Ovary (tissue), 9 donors: ENCODE data around the gene SRPK1. TPM values are rescaled to one million over a fixed set of nuclear protein-coding genes. Genes with fewer than 3 reads are reported as not detected.

Experiments used
- DNase-seq, 5 donors: peaks; one replicate each; pipeline ENCODE4 v3.0.0-alpha.2; 2019 to 2020
- H3K27ac ChIP-seq, 2 donors: fragments of 200-600 bp; one replicate each; pipeline versions ENCODE4 v1.5.1 to v1.8.0; 2019 to 2022
- H3K27me3 ChIP-seq: fragments of 200-600 bp; one replicate; pipeline ENCODE4 v1.8.0; 2022
- H3K36me3 ChIP-seq: fragments of 200-600 bp; sonication (generic); one replicate; pipeline ENCODE4 v1.5.1; 2019
- H3K4me1 ChIP-seq: one replicate; pipeline ENCODE4 v1.8.1; 2013; ENCODE audit warnings: mild to moderate bottlenecking, moderate library complexity; ENCODE audit not compliant: insufficient read depth
- H3K4me3 ChIP-seq: fragments of 200-600 bp; sonication (generic); one replicate; pipeline ENCODE4 v1.5.1; 2017
- H3K9me3 ChIP-seq, 2 donors: fragments of 200-600 bp in 1 of 2; sonication (generic) in 1 of 2; one replicate each; pipeline versions ENCODE4 v1.5.1 to v1.8.1; 2013 to 2019; ENCODE audit warnings: mild to moderate bottlenecking in 1 of 2, moderate library complexity in 1 of 2
- EP300 ChIP-seq: sonication (generic); formaldehyde crosslinking; IDR thresholded peaks from one replicate; pipeline ENCODE4 v1.6.1; 2017; ENCODE audit warnings: antibody characterized with exemption
- POLR2A ChIP-seq: fragments of 450-650 bp; IDR thresholded peaks from one replicate; pipeline ENCODE4 v1.6.1; 2017; ENCODE audit warnings: antibody characterized with exemption, mild to moderate bottlenecking, moderate library complexity
- WGBS, 3 donors: extraction: QIAGEN DNeasy Blood & Tissue Kit in 1 of 3; methylation state at CpG; one replicate each; pipeline versions ENCODE4 v1.1.5 to v1.1.7; 2013 to 2017; 5-methylcytosine and 5-hydroxymethylcytosine counted together
- intact Hi-C, 4 donors: fragments of 100-400 bp; cut with DNase I; formaldehyde crosslinking; loops; one replicate each; pipeline versions ENCODE4 v1.11.0 to v1.15.1; 2022 to 2023
- polyA plus RNA-seq, 2 donors: library from polyadenylated mRNA; stranded (reverse); fragments of 200-250 nt in 1 of 2; fragments of 350-450 nt in 1 of 2; fragmentation: Illumina TruSeq in 1 of 2; extraction: RNeasy Lipid Tissue Mini Kit (QIAGEN cat#74804) in 1 of 2; gene quantifications; one replicate each; pipeline ENCODE4 v1.2.3, GENCODE V29; 2013 to 2014
- total RNA-seq, 7 donors: library from RNA; depleted of rRNA in 2 of 7; stranded (reverse); fragments of >200 nt in 2 of 7; fragmentation: NEBNext Ultra II Directional in 3 of 7; extraction: Animal tissue kit (Norgen Biotek cat#: 25700) in 3 of 7; gene quantifications; one replicate each; pipeline versions ENCODE4 v1.1.0 to v1.2.4, GENCODE V29; 2016 to 2023
- TF ChIP-seq, protein P1 (sequence below), 3 donors: fragments of 450-650 bp in 2 of 3; fragments of 200-600 bp in 1 of 3; IDR thresholded peaks; one replicate each; pipeline versions ENCODE4 v1.5.1 to v1.8.0; 2016 to 2022; ENCODE audit warnings: antibody characterized with exemption in 3 of 3, mild to moderate bottlenecking in 1 of 3
- donor health status: DM: no; HTN: no; CAD: no; lungs with moderate emphysema.
- donor health status: DM: no; HTN: no; CAD: no.
- donor health status: Bipolar disorder and iron deficiency.
- donor health status: DM: yes; HTN: yes; CAD: no.
- donor health status: DM: no; HTN: no; CAD: no.
- donor health status: DM: yes; HTN: yes; CAD: no.

SRPK1 gene
- total and polyA plus RNA-seq, 9 donors: 7.3 to 28.4 (median 23.3) TPM

GRCh38 chr6:35786272-35786671, 134.6 kb downstream of the SRPK1 start:
- Histone ChIP-seq H3K4me3 (no peak overlapping the region), H3K4me1 (no peaks in the 10 kb centered on the region), H3K9me3 (no peaks in the 10 kb centered on the region), H3K27ac (no peak overlapping the region), H3K27me3 (no peaks in the 10 kb centered on the region), H3K36me3 (no peaks in the 10 kb centered on the region)
- TF ChIP-seq POLR2A (no peak), EP300 (no peak)
- TF ChIP-seq, protein P1, sequence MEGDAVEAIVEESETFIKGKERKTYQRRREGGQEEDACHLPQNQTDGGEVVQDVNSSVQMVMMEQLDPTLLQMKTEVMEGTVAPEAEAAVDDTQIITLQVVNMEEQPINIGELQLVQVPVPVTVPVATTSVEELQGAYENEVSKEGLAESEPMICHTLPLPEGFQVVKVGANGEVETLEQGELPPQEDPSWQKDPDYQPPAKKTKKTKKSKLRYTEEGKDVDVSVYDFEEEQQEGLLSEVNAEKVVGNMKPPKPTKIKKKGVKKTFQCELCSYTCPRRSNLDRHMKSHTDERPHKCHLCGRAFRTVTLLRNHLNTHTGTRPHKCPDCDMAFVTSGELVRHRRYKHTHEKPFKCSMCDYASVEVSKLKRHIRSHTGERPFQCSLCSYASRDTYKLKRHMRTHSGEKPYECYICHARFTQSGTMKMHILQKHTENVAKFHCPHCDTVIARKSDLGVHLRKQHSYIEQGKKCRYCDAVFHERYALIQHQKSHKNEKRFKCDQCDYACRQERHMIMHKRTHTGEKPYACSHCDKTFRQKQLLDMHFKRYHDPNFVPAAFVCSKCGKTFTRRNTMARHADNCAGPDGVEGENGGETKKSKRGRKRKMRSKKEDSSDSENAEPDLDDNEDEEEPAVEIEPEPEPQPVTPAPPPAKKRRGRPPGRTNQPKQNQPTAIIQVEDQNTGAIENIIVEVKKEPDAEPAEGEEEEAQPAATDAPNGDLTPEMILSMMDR (IDR thresholded peaks at IDR 0.05): no peak
- 55 to 67% (median 61%) methylated on average over 2 of the region's 2 CpGs for WGBS, 3 donors
- no peak for DNase-seq
- intact Hi-C loops: no loop called here

GRCh38 chr6:35784200-35784599, 136.7 kb downstream of the SRPK1 start:
- intact Hi-C loops: no loop called here
- Histone ChIP-seq H3K36me3 (no peaks in the 10 kb centered on the region), H3K27ac (no peak overlapping the region), H3K27me3 (no peaks in the 10 kb centered on the region), H3K9me3 (no peaks in the 10 kb centered on the region), H3K4me3 (no peak overlapping the region), H3K4me1 (no peaks in the 10 kb centered on the region)
- DNase-seq: no peak
- 54 to 79% (median 71%) methylated on average over 2 of the region's 2 CpGs for WGBS, 3 donors
- TF ChIP-seq POLR2A: no peak

Other genes with a start within 250 kb of the SRPK1 start
- gene FKBP5, start 232.2 kb downstream of the SRPK1 start, total RNA-seq: 100 to 1,000 TPM in 5 of 7 donors, 10 to 100 TPM in 2; 36.2 to 231 (median 142) TPM
- gene FKBP5, start 232.2 kb downstream of the SRPK1 start, polyA plus RNA-seq: 100 to 1,000 TPM in 1 of 2 donors, 10 to 100 TPM in 1; 69.2 to 166 TPM
- gene ARMC12, start 184.1 kb downstream of the SRPK1 start, total RNA-seq: 1 to 10 TPM in 4 of 7 donors, under 1 TPM in 3; 0.34 to 1.9 (median 1.0) TPM
- gene ARMC12, start 184.1 kb downstream of the SRPK1 start, polyA plus RNA-seq: 1 to 10 TPM in 1 of 2 donors, under 1 TPM in 1; 0.97 to 1.3 TPM
- not detected for gene CLPSL2, start 144.5 kb downstream of the SRPK1 start, total RNA-seq
- not detected for gene CLPSL2, start 144.5 kb downstream of the SRPK1 start, polyA plus RNA-seq
- not detected for gene CLPSL1, start 140.1 kb downstream of the SRPK1 start, total RNA-seq
- not detected for gene CLPSL1, start 140.1 kb downstream of the SRPK1 start, polyA plus RNA-seq
- gene CLPS, start 123.8 kb downstream of the SRPK1 start, total RNA-seq: 10 to 100 TPM in 2 of 7 donors, 1 to 10 TPM in 1, not detected in 4; 3.1 to 16.0 (median 10.2) TPM
- gene CLPS, start 123.8 kb downstream of the SRPK1 start, polyA plus RNA-seq: not detected
- not detected for gene LHFPL5, start 115.7 kb downstream of the SRPK1 start, total RNA-seq
- gene LHFPL5, start 115.7 kb downstream of the SRPK1 start, polyA plus RNA-seq: not detected
- under 1 TPM in 3 of 7 donors, not detected in 4; 0.10 to 0.17 (median 0.12) TPM for gene SLC26A8, start 103.5 kb upstream of the SRPK1 start, total RNA-seq
- under 1 TPM; 0.07 to 0.10 TPM for gene SLC26A8, start 103.5 kb upstream of the SRPK1 start, polyA plus RNA-seq
- gene MAPK14, start 106.7 kb upstream of the SRPK1 start, total RNA-seq: 10 to 100 TPM; 28.1 to 58.8 (median 37.1) TPM
- gene MAPK14, start 106.7 kb upstream of the SRPK1 start, polyA plus RNA-seq: 10 to 100 TPM; 18.6 to 54.4 TPM
- gene MAPK13, start 209.4 kb upstream of the SRPK1 start, total RNA-seq: 10 to 100 TPM in 1 of 7 donors, 1 to 10 TPM in 6; 3.3 to 15.6 (median 6.2) TPM
- 1 to 10 TPM; 3.4 to 8.0 TPM for gene MAPK13, start 209.4 kb upstream of the SRPK1 start, polyA plus RNA-seq